Left lung (tissue), 10 donors: ENCODE measurements around the gene THTPA. TPM values are rescaled to one million over a fixed set of nuclear protein-coding genes. Genes with fewer than 3 reads are reported as not detected.
A peak's percentile ranks its signal among the peaks of the same experiment; 100 is the strongest.
"Not testable (repeated sequence)": the region's sequence is repeated elsewhere in the genome, so short reads cannot be mapped to it uniquely, and the experiment has no call there.

Source experiments
- ATAC-seq: fragments of 200-7000 bp; cut with Tn5 transposase; one replicate; pipeline ENCODE4 v1.9.1; 2020; ENCODE audit warnings: moderate library complexity
- DNase-seq, 4 donors: peaks; one replicate each; pipeline ENCODE4 v3.0.0-alpha.2; 2013 to 2020
- H3K27ac ChIP-seq, 2 donors: fragments of 200-600 bp; sonication (generic) in 1 of 2; one replicate each; pipeline versions ENCODE4 v1.5.0 to v1.8.0; 2020 to 2021
- H3K27me3 ChIP-seq, 2 donors: fragments of 200-600 bp; sonication (generic) in 1 of 2; one replicate each; pipeline versions ENCODE4 v1.5.0 to v1.8.0; 2020 to 2021
- H3K36me3 ChIP-seq, 2 donors: fragments of 200-600 bp; sonication (generic) in 1 of 2; one replicate each; pipeline versions ENCODE4 v1.5.0 to v1.8.0; 2020 to 2021
- H3K4me1 ChIP-seq, 2 donors: fragments of 200-600 bp; one replicate each; pipeline ENCODE4 v1.8.0; 2021
- H3K4me3 ChIP-seq, 2 donors: fragments of 200-600 bp; sonication (generic) in 1 of 2; one replicate each; pipeline versions ENCODE4 v1.5.0 to v1.8.0; 2020 to 2021; ENCODE audit warnings: mild to moderate bottlenecking in 1 of 2
- H3K9me3 ChIP-seq, 2 donors: fragments of 200-600 bp; sonication (generic) in 1 of 2; one replicate each; pipeline versions ENCODE4 v1.5.0 to v1.8.0; 2020 to 2021
- CTCF ChIP-seq, 2 donors: fragments of 200-600 bp; sonication (generic) in 1 of 2; IDR thresholded peaks; one replicate each; pipeline versions ENCODE4 v1.5.0 to v1.8.0; 2021; ENCODE audit warnings: antibody characterized with exemption in 2 of 2
- intact Hi-C, 2 donors: fragments of 100-400 bp; cut with DNase I; formaldehyde crosslinking; loops; one replicate each; pipeline versions ENCODE4 v1.11.2 to v1.14.2; 2022
- polyA plus RNA-seq, 6 donors: library from polyadenylated mRNA; unstranded; fragments of 120-200 nt; gene quantifications; one replicate each; pipeline ENCODE4 v1.2.1, GENCODE V29; 2013; ENCODE audit not compliant: insufficient read length in 6 of 6
- total RNA-seq, 2 donors: library from RNA; stranded (reverse); fragmentation: NEBNext Ultra II Directional; extraction: Animal tissue kit (Norgen Biotek cat#: 25700); gene quantifications; one replicate each; pipeline ENCODE4 v1.2.1, GENCODE V29; 2021
- donor health status: DM: no; HTN: yes; CAD: no.
- donor health status: DM: no; HTN: no; CAD: no.

The THTPA gene
- total and polyA plus RNA-seq, 8 donors: 10.7 to 20.3 (median 12.6) TPM

GRCh38 chr14:23580152-23580926 lies 24.3 kb downstream of the THTPA start:
- Histone ChIP-seq H3K4me1 (peaks cover 8 to 20% of the 10 kb centered on the region in 2 donors), H3K27me3 (peaks cover 28 to 74% of the 10 kb centered on the region in 2 donors), H3K9me3 (no peaks in the 10 kb centered on the region), H3K36me3 (no peaks in the 10 kb centered on the region), H3K4me3 (no peak overlapping the region), H3K27ac (no peak overlapping the region)
- intact Hi-C loops: no loop called here
- TF ChIP-seq CTCF (IDR thresholded peaks at IDR 0.05): no peak
- no peak for ATAC-seq
- peak in 1 of 4 donors; percentile 60 for DNase-seq

- Histone ChIP-seq H3K36me3 (no peaks in the 10 kb centered on the region), H3K27ac (no peak overlapping the region), H3K4me3 (no peak overlapping the region), H3K27me3 (peaks cover 23 to 68% of the 10 kb centered on the region in 2 donors), H3K4me1 (peaks cover 8 to 18% of the 10 kb centered on the region in 2 donors), H3K9me3 (no peaks in the 10 kb centered on the region)
- ATAC-seq (no peak), DNase-seq (peak in 1 of 4 donors; percentile 63)
- intact Hi-C loops: no loop called here
- no peak for TF ChIP-seq CTCF (IDR thresholded peaks at IDR 0.05)
Measured at GRCh38 chr14:23580948-23581281, 24.8 kb downstream of the THTPA start.

- DNase-seq (no peak), ATAC-seq (no peak)
- Histone ChIP-seq H3K4me3 (no peak overlapping the region), H3K9me3 (no peaks in the 10 kb centered on the region), H3K36me3 (no peaks in the 10 kb centered on the region), H3K27me3 (peaks cover 2 to 46% of the 10 kb centered on the region in 2 donors), H3K27ac (no peak overlapping the region), H3K4me1 (no peaks in the 10 kb centered on the region)
- no peak for TF ChIP-seq CTCF (IDR thresholded peaks at IDR 0.05)
- intact Hi-C loops: no loop called here
Measured at GRCh38 chr14:23582906-23583760, 27.1 kb downstream of the THTPA start.

- H3K9me3 ChIP-seq, H3K27ac ChIP-seq, DNase-seq, H3K4me3 ChIP-seq, intact Hi-C loops, H3K36me3 ChIP-seq, ATAC-seq, H3K4me1 ChIP-seq: not testable (repeated sequence)
- peaks cover 0 to 38% of the 10 kb centered on the region in 2 donors for H3K27me3 ChIP-seq
Measured at GRCh38 chr14:23583761-23584526, 27.9 kb downstream of the THTPA start.

GRCh38 chr14:23584527-23585203 lies 28.6 kb downstream of the THTPA start:
- H3K4me3 ChIP-seq, H3K9me3 ChIP-seq, H3K36me3 ChIP-seq, H3K4me1 ChIP-seq, intact Hi-C loops, ATAC-seq, H3K27ac ChIP-seq: not testable (repeated sequence)
- DNase-seq: peak in 1 of 4 donors; percentile 53
- peaks cover 0 to 31% of the 10 kb centered on the region in 2 donors for H3K27me3 ChIP-seq
